Right lobe of liver (tissue), 6 donors: ENCODE results near the gene GALNT16. TPM values are rescaled to one million over a fixed set of nuclear protein-coding genes. Genes with fewer than 3 reads are reported as not detected.

Experiments used
- ATAC-seq, 4 donors: fragments of 200-7000 bp; cut with Tn5 transposase; one replicate each; pipeline ENCODE4 v1.9.1; 2020; ENCODE audit warnings: mild to moderate bottlenecking in 4 of 4, moderate library complexity in 4 of 4
- DNase-seq, 3 donors: peaks; one replicate each; pipeline ENCODE4 v3.0.0-alpha.2; 2020
- H3K27ac ChIP-seq, 3 donors: fragments of 200-600 bp; one replicate each; pipeline ENCODE4 v1.8.0; 2022
- H3K27me3 ChIP-seq, 2 donors: fragments of 200-600 bp; one replicate each; pipeline ENCODE4 v1.8.0; 2022
- H3K36me3 ChIP-seq, 4 donors: fragments of 200-600 bp; sonication (generic) in 1 of 4; one replicate each; pipeline versions ENCODE4 v1.5.1 to v1.8.0; 2017 to 2022; ENCODE audit warnings: control low read depth in 1 of 4
- H3K4me1 ChIP-seq, 4 donors: fragments of 200-600 bp; sonication (generic) in 1 of 4; one replicate each; pipeline versions ENCODE4 v1.5.1 to v1.8.0; 2017 to 2022; ENCODE audit warnings: control low read depth in 1 of 4
- H3K4me3 ChIP-seq, 3 donors: fragments of 200-600 bp; one replicate each; pipeline ENCODE4 v1.8.0; 2022
- H3K9me3 ChIP-seq, 4 donors: fragments of 200-600 bp; sonication (generic) in 1 of 4; one replicate each; pipeline versions ENCODE4 v1.5.1 to v1.8.0; 2017 to 2022; ENCODE audit warnings: control low read depth in 1 of 4
- POLR2A ChIP-seq: fragments of 450-650 bp; IDR thresholded peaks from one replicate; pipeline ENCODE4 v1.6.1; 2017; ENCODE audit warnings: antibody characterized with exemption, mild to moderate bottlenecking
- WGBS: methylation state at CpG from one replicate; pipeline ENCODE4 v1.1.6; 2018; ENCODE audit warnings: low coverage, low lambda C conversion rate; ENCODE audit not compliant: insufficient coverage; ENCODE audit errors: missing lambda C conversion rate; 5-methylcytosine and 5-hydroxymethylcytosine counted together
- intact Hi-C, 2 donors: fragments of 100-400 bp; cut with DNase I; formaldehyde crosslinking; loops; one replicate each; pipeline versions ENCODE4 v1.11.2 to v1.14.1; 2022
- total RNA-seq, 6 experiments: library from RNA; depleted of rRNA in 2 of 6; stranded (reverse); fragments of >200 nt in 2 of 6; fragmentation: NEBNext Ultra II Directional in 3 of 6; extraction: Animal tissue kit (Norgen Biotek cat#: 25700) in 3 of 6; gene quantifications; one replicate each; pipeline versions ENCODE4 v1.1.0 to v1.2.4, GENCODE V29; 2016 to 2023
- TF ChIP-seq, protein P1 (sequence below), 4 donors: fragments of 200-600 bp in 3 of 4; fragments of 450-650 bp in 1 of 4; IDR thresholded peaks; one replicate each; pipeline versions ENCODE4 v1.5.1 to v1.8.0; 2016 to 2022; ENCODE audit warnings: antibody characterized with exemption in 4 of 4, mild to moderate bottlenecking in 2 of 4
- donor health status: DM: no; HTN: yes; CAD: no.
- donor health status: DM: no; HTN: no; CAD: no.
- donor health status: DM: no; HTN: no; CAD: no.
- donor health status: DM: no; HTN: yes; CAD: no.
- donor health status: DM: no; HTN: yes; CAD: no.

Gene GALNT16
- total RNA-seq, 6 experiments from 2014 or later = 0.37 to 1.7 (median 0.94) TPM

DNA sequence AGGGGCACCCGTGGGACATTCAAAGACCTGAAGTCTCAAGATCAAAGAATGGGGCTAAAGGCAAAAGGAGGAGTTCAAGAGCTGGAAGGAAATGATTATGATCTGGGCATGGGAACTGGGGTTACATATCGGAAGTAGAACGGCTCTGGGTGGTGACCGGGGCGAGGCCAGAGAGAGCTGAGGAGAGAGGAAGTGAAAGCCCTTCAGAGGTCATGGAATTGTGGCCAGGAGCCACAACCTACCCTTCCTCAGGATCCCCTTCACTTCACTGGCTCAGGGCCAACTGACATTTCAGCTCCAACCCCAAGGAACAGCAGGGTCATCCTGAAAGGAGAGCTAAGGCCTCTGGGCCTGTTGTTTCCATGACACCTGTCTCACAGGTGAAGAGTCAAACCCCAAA is 57.8 kb downstream of the GALNT16 start:
- DNase-seq = peak in 1 of 3 donors; percentile 45
- WGBS = 67% methylated on average over 4 of the region's 5 CpGs
- ATAC-seq = peak; percentile 43 to 68 (median 55)
- Histone ChIP-seq H3K36me3 (no peaks in the 10 kb centered on the region), H3K4me3 (no peak overlapping the region), H3K27me3 (no peaks in the 10 kb centered on the region), H3K4me1 (no peaks in the 10 kb centered on the region), H3K9me3 (no peaks in the 10 kb centered on the region), H3K27ac (no peak overlapping the region)
- TF ChIP-seq, protein P1, sequence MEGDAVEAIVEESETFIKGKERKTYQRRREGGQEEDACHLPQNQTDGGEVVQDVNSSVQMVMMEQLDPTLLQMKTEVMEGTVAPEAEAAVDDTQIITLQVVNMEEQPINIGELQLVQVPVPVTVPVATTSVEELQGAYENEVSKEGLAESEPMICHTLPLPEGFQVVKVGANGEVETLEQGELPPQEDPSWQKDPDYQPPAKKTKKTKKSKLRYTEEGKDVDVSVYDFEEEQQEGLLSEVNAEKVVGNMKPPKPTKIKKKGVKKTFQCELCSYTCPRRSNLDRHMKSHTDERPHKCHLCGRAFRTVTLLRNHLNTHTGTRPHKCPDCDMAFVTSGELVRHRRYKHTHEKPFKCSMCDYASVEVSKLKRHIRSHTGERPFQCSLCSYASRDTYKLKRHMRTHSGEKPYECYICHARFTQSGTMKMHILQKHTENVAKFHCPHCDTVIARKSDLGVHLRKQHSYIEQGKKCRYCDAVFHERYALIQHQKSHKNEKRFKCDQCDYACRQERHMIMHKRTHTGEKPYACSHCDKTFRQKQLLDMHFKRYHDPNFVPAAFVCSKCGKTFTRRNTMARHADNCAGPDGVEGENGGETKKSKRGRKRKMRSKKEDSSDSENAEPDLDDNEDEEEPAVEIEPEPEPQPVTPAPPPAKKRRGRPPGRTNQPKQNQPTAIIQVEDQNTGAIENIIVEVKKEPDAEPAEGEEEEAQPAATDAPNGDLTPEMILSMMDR (IDR thresholded peaks at IDR 0.05) = no peak
- no peak for TF ChIP-seq POLR2A
- intact Hi-C loops = no loop called here

DNA sequence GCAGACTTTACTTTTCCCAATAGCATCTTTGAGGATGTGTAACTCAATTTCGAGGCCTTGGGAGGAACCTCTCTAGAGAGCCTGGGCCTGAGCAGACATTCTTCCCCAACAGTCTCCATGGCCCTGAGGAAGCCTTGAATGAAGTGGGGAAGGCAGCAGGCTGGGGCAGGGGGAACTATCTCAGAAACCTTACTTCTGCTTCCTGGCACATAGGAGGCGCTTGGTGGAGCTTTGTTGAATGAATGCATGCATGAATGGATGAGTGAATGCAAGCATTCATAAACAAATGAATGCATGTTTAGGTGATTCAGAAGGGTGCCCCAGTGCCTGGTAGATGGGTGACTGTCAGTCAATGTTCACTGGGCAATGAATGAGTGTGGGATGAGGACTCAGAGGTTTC is 58.3 kb downstream of the GALNT16 start:
- intact Hi-C loops = no loop called here
- Histone ChIP-seq H3K36me3 (no peaks in the 10 kb centered on the region), H3K9me3 (no peaks in the 10 kb centered on the region), H3K4me1 (no peaks in the 10 kb centered on the region), H3K27me3 (no peaks in the 10 kb centered on the region), H3K4me3 (no peak overlapping the region), H3K27ac (no peak overlapping the region)
- DNase-seq = no peak
- WGBS = 33% methylated on average over 1 of the region's 2 CpGs
- no peak for TF ChIP-seq POLR2A
- TF ChIP-seq, protein P1 (IDR thresholded peaks at IDR 0.05) = no peak
- ATAC-seq = peak; percentile 18 to 64 (median 46)

DNA sequence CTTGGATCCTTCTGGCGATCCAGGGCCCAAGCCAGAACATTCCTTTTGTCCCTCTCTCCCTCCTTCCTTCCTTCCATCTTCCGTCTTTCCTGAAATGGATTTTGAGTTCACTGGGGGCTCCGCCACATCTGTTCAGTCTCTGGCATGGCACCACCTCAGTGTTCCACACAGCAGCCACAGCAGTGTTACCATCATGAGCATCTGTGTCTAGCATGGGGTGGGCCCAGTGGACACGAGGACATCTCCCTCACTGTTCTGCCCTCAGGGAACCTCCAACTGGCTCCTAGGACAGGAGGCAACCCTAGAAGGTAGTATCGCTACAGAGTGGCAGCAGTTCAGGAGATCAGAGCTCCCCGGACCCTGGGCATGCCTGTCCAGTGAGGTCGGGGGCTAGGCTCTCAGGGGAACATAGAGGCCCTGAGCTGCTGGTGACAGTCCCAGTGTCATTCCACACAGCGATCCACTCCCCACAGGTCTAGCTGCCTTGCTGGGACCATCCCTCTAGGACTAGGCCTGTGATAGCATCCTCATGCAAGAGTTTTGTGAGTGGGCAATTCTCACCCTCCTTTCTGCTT is 59.0 kb downstream of the GALNT16 start:
- 72% methylated on average over 4 of the region's 8 CpGs for WGBS
- DNase-seq = peak in 1 of 3 donors; percentile 28
- intact Hi-C loops = no loop called here

DNA sequence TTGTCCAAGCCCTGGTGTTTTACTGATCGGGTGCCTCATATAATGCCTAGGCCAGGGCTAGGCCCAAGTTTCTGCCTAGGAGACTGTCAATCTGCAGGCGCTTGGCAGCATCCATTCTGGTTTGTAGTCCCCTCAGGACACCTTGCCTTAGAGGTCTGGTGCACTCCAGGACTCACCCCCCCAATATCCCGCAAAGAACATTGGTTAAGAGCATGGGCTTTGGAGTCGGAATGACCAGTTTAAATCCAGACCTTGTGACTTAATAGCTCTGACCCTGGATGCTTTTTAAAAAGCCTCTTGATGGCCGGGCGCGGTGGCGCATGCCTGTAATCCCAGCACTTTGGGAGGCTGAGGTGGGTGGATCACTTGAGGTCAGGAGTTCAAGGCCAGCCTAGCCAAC is 60.0 kb downstream of the GALNT16 start:
- intact Hi-C loops = no loop called here
- no peaks in the 10 kb centered on the region for H3K27me3 ChIP-seq
- ATAC-seq (no peak), DNase-seq (peak in 1 of 3 donors; percentile 12)
- H3K27ac ChIP-seq = no peak overlapping the region
- TF ChIP-seq POLR2A = no peak
- TF ChIP-seq, protein P1 (IDR thresholded peaks at IDR 0.05) = no peak
- H3K4me3 ChIP-seq = no peak overlapping the region
- no peaks in the 10 kb centered on the region for H3K9me3 ChIP-seq
- WGBS = no CpG with 5 or more reads among the region's 8 CpGs
- H3K4me1 ChIP-seq = no peaks in the 10 kb centered on the region
- H3K36me3 ChIP-seq = no peaks in the 10 kb centered on the region

More for the DNA sequence above, 59.0 kb downstream of the GALNT16 start:
- H3K9me3 ChIP-seq = no peaks in the 10 kb centered on the region
- ATAC-seq = no peak
- no peaks in the 10 kb centered on the region for H3K27me3 ChIP-seq
- H3K4me1 ChIP-seq = no peaks in the 10 kb centered on the region
- H3K27ac ChIP-seq = no peak overlapping the region
- no peak overlapping the region for H3K4me3 ChIP-seq
- no peaks in the 10 kb centered on the region for H3K36me3 ChIP-seq
- no peak for TF ChIP-seq POLR2A
- TF ChIP-seq, protein P1 (IDR thresholded peaks at IDR 0.05) = no peak
